Measurements from ENCODE around the gene S100A9. TPM values are rescaled to one million over a fixed set of nuclear protein-coding genes. Genes with fewer than 3 reads are reported as not detected.

Gene S100A9
- total RNA-seq, 1 experiment from 2014 or later, result 559 TPM

DNA sequence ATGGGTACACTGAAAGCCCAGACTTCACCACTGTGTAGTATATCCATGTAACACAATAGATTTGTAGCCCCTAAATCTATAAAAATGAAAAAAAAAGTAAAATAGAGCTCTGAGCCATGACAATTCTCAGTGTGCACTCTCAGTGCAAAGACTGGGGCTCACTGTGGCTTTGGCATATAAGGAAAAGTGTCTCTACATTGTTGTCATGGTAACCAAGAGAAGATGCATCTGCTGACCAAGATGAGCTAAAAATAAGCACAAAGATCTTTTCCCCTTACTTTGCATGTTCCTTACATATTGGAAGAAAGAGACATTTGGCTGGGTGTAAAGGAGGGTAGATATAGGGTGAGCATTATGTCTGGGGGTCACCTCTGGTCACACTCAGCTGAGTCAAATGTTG lies 21.0 kb upstream of the S100A9 start:
- BruUV-seq (replicated peaks), result no TSS peak
- Histone ChIP-seq H4K20me1 (ENCODE audit: low read length) (no peaks in the 10 kb centered on the region), H3F3A (ENCODE audit: low read length, unreplicated experiment) (no peaks in the 10 kb centered on the region), H3K4me3 (ENCODE audit: low read length) (no peak overlapping the region), H3K36me3 (ENCODE audit: low read depth, low read length) (no peaks in the 10 kb centered on the region), H3K27ac (ENCODE audit: low read length) (no peak overlapping the region), H3K9ac (ENCODE audit: low read length) (no peak overlapping the region), H3K4me2 (ENCODE audit: low read length) (no peak overlapping the region), H3K9me3 (ENCODE audit: low read length) (peaks cover under 1% of the 10 kb centered on the region; the same call in 1 of the 2 replicates), H2AFZ (ENCODE audit: low read length) (no peak overlapping the region), H3K9me2 (replicated peaks; ENCODE audit: low read length) (no peaks in the 10 kb centered on the region), H3K27me3 (ENCODE audit: low read length) (peaks cover 55% of the 10 kb centered on the region), H3K79me2 (ENCODE audit: low read length) (no peaks in the 10 kb centered on the region), H3K4me1 (ENCODE audit: insufficient read depth, low read length) (no peaks in the 10 kb centered on the region)
- ChIA-PET CTCF (no interaction called here), POLR2A (ENCODE audit: unreplicated experiment) (no interaction called here)
- TF ChIP-seq EZH2 (IDR thresholded peaks at IDR 0.05; ENCODE audit: low read length, unreplicated experiment) (no peak), EZH2phosphoT487 (IDR thresholded peaks at IDR 0.05; ENCODE audit: borderline replicate concordance, low read length) (no peak)
- TF ChIP-seq, protein P1, sequence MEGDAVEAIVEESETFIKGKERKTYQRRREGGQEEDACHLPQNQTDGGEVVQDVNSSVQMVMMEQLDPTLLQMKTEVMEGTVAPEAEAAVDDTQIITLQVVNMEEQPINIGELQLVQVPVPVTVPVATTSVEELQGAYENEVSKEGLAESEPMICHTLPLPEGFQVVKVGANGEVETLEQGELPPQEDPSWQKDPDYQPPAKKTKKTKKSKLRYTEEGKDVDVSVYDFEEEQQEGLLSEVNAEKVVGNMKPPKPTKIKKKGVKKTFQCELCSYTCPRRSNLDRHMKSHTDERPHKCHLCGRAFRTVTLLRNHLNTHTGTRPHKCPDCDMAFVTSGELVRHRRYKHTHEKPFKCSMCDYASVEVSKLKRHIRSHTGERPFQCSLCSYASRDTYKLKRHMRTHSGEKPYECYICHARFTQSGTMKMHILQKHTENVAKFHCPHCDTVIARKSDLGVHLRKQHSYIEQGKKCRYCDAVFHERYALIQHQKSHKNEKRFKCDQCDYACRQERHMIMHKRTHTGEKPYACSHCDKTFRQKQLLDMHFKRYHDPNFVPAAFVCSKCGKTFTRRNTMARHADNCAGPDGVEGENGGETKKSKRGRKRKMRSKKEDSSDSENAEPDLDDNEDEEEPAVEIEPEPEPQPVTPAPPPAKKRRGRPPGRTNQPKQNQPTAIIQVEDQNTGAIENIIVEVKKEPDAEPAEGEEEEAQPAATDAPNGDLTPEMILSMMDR (conservative IDR thresholded peaks at IDR 0.05; ENCODE audit: low read depth, low read length), result no peak
- DNase-seq (no peak), ATAC-seq (no peak)
- intact Hi-C loops (cut with micrococcal nuclease), result no loop called here

DNA sequence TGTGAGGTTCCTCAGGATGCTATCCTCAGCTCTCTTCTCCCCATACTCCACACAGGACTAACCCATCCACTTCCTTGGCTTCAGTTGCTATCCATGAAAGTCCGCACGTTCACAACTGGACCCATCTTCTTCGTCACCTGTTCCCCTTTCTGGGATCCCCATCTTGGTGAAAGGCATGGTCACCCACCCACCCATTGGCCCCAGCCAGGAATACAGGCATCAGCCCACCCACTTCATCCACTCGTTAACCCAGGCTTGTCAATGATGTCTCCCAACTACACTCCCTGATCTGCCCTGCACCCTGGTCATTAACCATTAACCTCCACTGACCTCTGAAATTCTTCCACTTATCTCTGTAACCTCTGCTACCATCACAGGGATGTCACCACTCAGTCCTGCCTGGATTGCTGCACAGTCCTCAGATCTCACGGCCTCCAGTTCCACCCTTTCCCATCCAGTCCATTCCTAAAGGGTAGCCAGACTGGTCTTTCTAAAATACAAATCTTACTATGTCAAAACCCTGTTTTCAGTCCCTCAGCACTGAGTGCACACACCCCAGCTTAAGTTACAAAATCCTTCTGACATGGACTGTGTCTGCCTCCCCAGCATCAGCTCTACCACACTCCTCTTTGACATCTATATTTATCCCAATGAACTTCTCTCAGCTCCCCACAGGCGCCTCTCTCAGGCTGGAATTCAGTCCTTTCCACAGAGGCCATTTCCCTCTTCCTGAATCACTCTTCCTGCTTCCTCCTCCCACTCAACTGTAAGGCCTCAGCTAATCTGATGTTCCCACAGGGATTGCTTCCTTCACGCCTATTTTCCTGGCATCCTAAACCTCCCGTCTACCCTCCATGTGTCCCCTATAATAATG lies 19.4 kb upstream of the S100A9 start:
- Histone ChIP-seq H3K9ac (ENCODE audit: low read length) (no peak overlapping the region), H3K4me3 (ENCODE audit: low read length) (no peak overlapping the region), H2AFZ (ENCODE audit: low read length) (no peak overlapping the region), H4K20me1 (ENCODE audit: low read length) (no peaks in the 10 kb centered on the region), H3K27ac (ENCODE audit: low read length) (no peak overlapping the region), H3K9me3 (ENCODE audit: low read length) (no peaks in the 10 kb centered on the region), H3K36me3 (ENCODE audit: low read depth, low read length) (no peaks in the 10 kb centered on the region), H3K4me1 (ENCODE audit: insufficient read depth, low read length) (no peaks in the 10 kb centered on the region), H3F3A (ENCODE audit: low read length, unreplicated experiment) (no peaks in the 10 kb centered on the region), H3K9me2 (replicated peaks; ENCODE audit: low read length) (no peaks in the 10 kb centered on the region), H3K27me3 (ENCODE audit: low read length) (peaks cover 63% of the 10 kb centered on the region), H3K79me2 (ENCODE audit: low read length) (no peaks in the 10 kb centered on the region), H3K4me2 (ENCODE audit: low read length) (no peak overlapping the region)
- DNase-seq, result no peak
- POLR2A ChIA-PET (ENCODE audit: unreplicated experiment), result no interaction called here
- no peak for ATAC-seq
- BruUV-seq (replicated peaks), result no TSS peak
- CTCF ChIA-PET, result interaction anchor here (0.6 kb wide), 1 partner anchor 1723 kb away, joined by 5 read pairs; no protein-coding TSS in a partner anchor
- intact Hi-C loops (cut with micrococcal nuclease), result no loop called here
- TF ChIP-seq EZH2phosphoT487 (IDR thresholded peaks at IDR 0.05; ENCODE audit: borderline replicate concordance, low read length), result no peak
- TF ChIP-seq, protein P1 (conservative IDR thresholded peaks at IDR 0.05; ENCODE audit: low read depth, low read length), result no peak
- TF ChIP-seq EZH2 (IDR thresholded peaks at IDR 0.05; ENCODE audit: low read length, unreplicated experiment), result no peak

DNA sequence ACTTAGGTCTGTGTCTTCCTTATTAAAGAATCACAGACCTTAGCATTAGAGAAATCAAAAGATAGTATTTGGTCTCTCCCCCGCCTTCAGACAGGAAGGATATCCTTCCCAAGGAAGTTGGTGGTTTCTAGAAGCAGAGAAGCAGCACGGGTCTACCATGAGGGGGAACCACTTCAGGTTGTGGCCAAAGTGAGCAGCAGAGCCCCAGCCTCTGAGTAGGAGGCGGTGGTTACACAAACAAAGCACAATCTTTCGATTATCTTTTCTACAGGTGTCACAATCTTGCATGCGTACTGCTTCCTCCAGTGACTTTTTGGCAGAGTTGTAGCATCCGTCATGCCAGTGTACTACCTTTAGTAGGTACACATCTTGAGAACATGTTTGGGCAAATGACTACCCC lies 17.9 kb upstream of the S100A9 start:
- POLR2A ChIA-PET (ENCODE audit: unreplicated experiment), result no interaction called here
- CTCF ChIA-PET, result no interaction called here
- ATAC-seq, result no peak
- H3K36me3 ChIP-seq (ENCODE audit: low read depth, low read length), result no peaks in the 10 kb centered on the region
- no peaks in the 10 kb centered on the region for H3K4me1 ChIP-seq (ENCODE audit: insufficient read depth, low read length)
- no TSS peak for BruUV-seq (replicated peaks)
- TF ChIP-seq, protein P1 (conservative IDR thresholded peaks at IDR 0.05; ENCODE audit: low read depth, low read length), result no peak
- TF ChIP-seq EZH2phosphoT487 (IDR thresholded peaks at IDR 0.05; ENCODE audit: borderline replicate concordance, low read length) (no peak), EZH2 (IDR thresholded peaks at IDR 0.05; ENCODE audit: low read length, unreplicated experiment) (no peak)
- H2AFZ ChIP-seq (ENCODE audit: low read length), result no peak overlapping the region
- H3K9me2 ChIP-seq (replicated peaks; ENCODE audit: low read length), result no peaks in the 10 kb centered on the region
- H3K27me3 ChIP-seq (ENCODE audit: low read length), result peaks cover 79% of the 10 kb centered on the region
- no peaks in the 10 kb centered on the region for H3K79me2 ChIP-seq (ENCODE audit: low read length)
- no peak overlapping the region for H3K4me3 ChIP-seq (ENCODE audit: low read length)
- H3K9me3 ChIP-seq (ENCODE audit: low read length), result no peaks in the 10 kb centered on the region
- H3K27ac ChIP-seq (ENCODE audit: low read length), result no peak overlapping the region
- no peaks in the 10 kb centered on the region for H3F3A ChIP-seq (ENCODE audit: low read length, unreplicated experiment)
- no peaks in the 10 kb centered on the region for H4K20me1 ChIP-seq (ENCODE audit: low read length)
- intact Hi-C loops (cut with micrococcal nuclease), result no loop called here
- no peak for DNase-seq
- H3K4me2 ChIP-seq (ENCODE audit: low read length), result no peak overlapping the region
- no peak overlapping the region for H3K9ac ChIP-seq (ENCODE audit: low read length)
